Fibroblast of lung (primary cell): Measurements from ENCODE around the gene TENM4. TPM values are rescaled to one million over a fixed set of nuclear protein-coding genes. Genes with fewer than 3 reads are reported as not detected.

Experiments
- DNase-seq, 2 donors: peaks; one replicate each; pipeline versions ENCODE4 v3.0.0 to v3.0.0-alpha.2; 2010; ENCODE audit warnings: low read depth in 2 of 2
- H2AFZ ChIP-seq: 2 replicates; pipeline ENCODE4 v1.5.1; 2012; ENCODE audit warnings: low read length, control low read depth, inconsistent platforms
- H3K27ac ChIP-seq: 2 replicates; pipeline ENCODE4 v1.5.1; 2011; ENCODE audit warnings: low read length, control low read depth; ENCODE audit not compliant: insufficient read depth
- H3K27me3 ChIP-seq: 2 replicates; pipeline ENCODE4 v1.5.1; 2011; ENCODE audit warnings: mild to moderate bottlenecking, low read length; ENCODE audit not compliant: control insufficient read depth, insufficient read depth
- H3K36me3 ChIP-seq: 2 replicates; pipeline ENCODE4 v1.5.1; 2011; ENCODE audit warnings: low read length; ENCODE audit not compliant: control insufficient read depth, insufficient read depth
- H3K4me1 ChIP-seq: 2 replicates; pipeline ENCODE4 v1.5.1; 2011; ENCODE audit warnings: low read length; ENCODE audit not compliant: control insufficient read depth, insufficient read depth; ENCODE audit errors: extremely low read depth
- H3K4me2 ChIP-seq: 2 replicates; pipeline ENCODE4 v1.5.1; 2011; ENCODE audit warnings: low read length, control low read depth; ENCODE audit not compliant: insufficient read depth; ENCODE audit errors: extremely low read depth
- H3K4me3 ChIP-seq, 4 experiments: fragments of 200-600 bp in 1 of 4; sonication (generic) in 1 of 4; replicated peaks in 1 of 4; 2 replicates each; pipeline ENCODE4 v1.5.1; 2011 to 2016; ENCODE audit warnings: low read length in 4 of 4, low read depth in 3 of 4, mild to moderate bottlenecking in 3 of 4, control low read depth in 2 of 4, inconsistent platforms in 1 of 4, mixed read lengths in 1 of 4; ENCODE audit not compliant: insufficient read depth in 1 of 4; ENCODE audit errors: control extremely low read depth in 1 of 4
- H3K79me2 ChIP-seq: 2 replicates; pipeline ENCODE4 v1.5.1; 2012; ENCODE audit warnings: mild to moderate bottlenecking, low read length, inconsistent platforms; ENCODE audit not compliant: control insufficient read depth, insufficient read depth
- H3K9ac ChIP-seq: 2 replicates; pipeline ENCODE4 v1.5.1; 2011; ENCODE audit warnings: mild to moderate bottlenecking, low read length, control low read depth; ENCODE audit not compliant: insufficient read depth
- H3K9me3 ChIP-seq: 2 replicates; pipeline ENCODE4 v1.5.1; 2012; ENCODE audit warnings: low read depth, low read length; ENCODE audit not compliant: control insufficient read depth, insufficient read depth
- H4K20me1 ChIP-seq: 2 replicates; pipeline ENCODE4 v1.5.1; 2011; ENCODE audit warnings: low read length; ENCODE audit not compliant: control insufficient read depth, insufficient read depth; ENCODE audit errors: extremely low read depth
- CTCF ChIP-seq, 2 donors: IDR thresholded peaks in 1 of 2; conservative IDR thresholded peaks in 1 of 2; 1 replicate in 1 of 2; 2 replicates in 1 of 2; pipeline ENCODE4 v1.5.1; 2011 to 2012; ENCODE audit warnings: low read length in 2 of 2, control low read depth in 1 of 2, inconsistent platforms in 1 of 2, low read depth in 1 of 2, mild to moderate bottlenecking in 1 of 2
- EZH2 ChIP-seq: IDR thresholded peaks from 2 replicates; pipeline ENCODE4 v1.5.1; 2012; ENCODE audit warnings: low read length, control low read depth, mild to moderate bottlenecking; ENCODE audit errors: missing control alignments
- polyA plus RNA-seq, 2 donors: library from polyadenylated mRNA; depleted of rRNA in 1 of 2; stranded (reverse) in 1 of 2; unstranded in 1 of 2; fragments of >200 nt; gene quantifications; 2 replicates each; pipeline ENCODE4 v1.2.1, GENCODE V29; 2011 to 2012; ENCODE audit warnings: missing spikeins in 1 of 2
- total RNA-seq: library from RNA; depleted of rRNA; stranded (reverse); fragments of >200 nt; gene quantifications from 2 replicates; pipeline ENCODE4 v1.2.1, GENCODE V29; 2014

TENM4 gene
- total and polyA plus RNA-seq, 2 donors (not counting 1 experiment from before 2014, with no cell fraction given) = 4.6 to 48.4 TPM

- Histone ChIP-seq H3K27me3 (no peaks in the 10 kb centered on the region), H3K4me3 (no peak overlapping the region), H3K4me1 (no peaks in the 10 kb centered on the region), H3K27ac (no peak overlapping the region), H2AFZ (no peak overlapping the region), H3K9me3 (no peaks in the 10 kb centered on the region), H3K36me3 (no peaks in the 10 kb centered on the region), H3K9ac (no peak overlapping the region), H3K4me2 (no peak overlapping the region), H4K20me1 (no peaks in the 10 kb centered on the region), H3K79me2 (no peaks in the 10 kb centered on the region)
- peak; percentile 16 to 46 for DNase-seq
- TF ChIP-seq CTCF (conservative IDR thresholded peaks at IDR 0.05 in 1 of 2, IDR thresholded peaks at IDR 0.05 in 1 of 2; ENCODE audit: low read depth in 1 of 2, low read length in 2 of 2) (no peak), EZH2 (no peak)
Observed at GRCh38 chr11:78773077-78773476, 667.8 kb downstream of the TENM4 start.

- Histone ChIP-seq H4K20me1 (no peaks in the 10 kb centered on the region), H2AFZ (no peak overlapping the region), H3K4me3 (no peak overlapping the region), H3K9me3 (no peaks in the 10 kb centered on the region), H3K27ac (no peak overlapping the region), H3K4me2 (no peak overlapping the region), H3K79me2 (no peaks in the 10 kb centered on the region), H3K9ac (no peak overlapping the region), H3K36me3 (no peaks in the 10 kb centered on the region), H3K4me1 (no peaks in the 10 kb centered on the region), H3K27me3 (no peaks in the 10 kb centered on the region)
- DNase-seq = no peak
- TF ChIP-seq EZH2 (no peak), CTCF (conservative IDR thresholded peaks at IDR 0.05 in 1 of 2, IDR thresholded peaks at IDR 0.05 in 1 of 2; ENCODE audit: low read depth in 1 of 2, low read length in 2 of 2) (no peak)
Observed at GRCh38 chr11:78772186-78772585, 668.6 kb downstream of the TENM4 start.

GRCh38 chr11:78770931-78771330 is 669.9 kb downstream of the TENM4 start:
- no peak overlapping the region for H3K4me3 ChIP-seq
- no peak for DNase-seq
- no peaks in the 10 kb centered on the region for H3K9me3 ChIP-seq
- TF ChIP-seq CTCF (conservative IDR thresholded peaks at IDR 0.05 in 1 of 2, IDR thresholded peaks at IDR 0.05 in 1 of 2; ENCODE audit: low read depth in 1 of 2, low read length in 2 of 2) (no peak), EZH2 (no peak)
- H3K4me1 ChIP-seq = no peaks in the 10 kb centered on the region
- H3K4me2 ChIP-seq = no peak overlapping the region
- H3K9ac ChIP-seq = no peak overlapping the region
- H3K79me2 ChIP-seq = no peaks in the 10 kb centered on the region
- no peaks in the 10 kb centered on the region for H3K36me3 ChIP-seq
- no peaks in the 10 kb centered on the region for H3K27me3 ChIP-seq
- no peak overlapping the region for H2AFZ ChIP-seq
- H4K20me1 ChIP-seq = no peaks in the 10 kb centered on the region
- no peak overlapping the region for H3K27ac ChIP-seq
